ENCODE measurements around the gene ANKRD65.

DNA sequence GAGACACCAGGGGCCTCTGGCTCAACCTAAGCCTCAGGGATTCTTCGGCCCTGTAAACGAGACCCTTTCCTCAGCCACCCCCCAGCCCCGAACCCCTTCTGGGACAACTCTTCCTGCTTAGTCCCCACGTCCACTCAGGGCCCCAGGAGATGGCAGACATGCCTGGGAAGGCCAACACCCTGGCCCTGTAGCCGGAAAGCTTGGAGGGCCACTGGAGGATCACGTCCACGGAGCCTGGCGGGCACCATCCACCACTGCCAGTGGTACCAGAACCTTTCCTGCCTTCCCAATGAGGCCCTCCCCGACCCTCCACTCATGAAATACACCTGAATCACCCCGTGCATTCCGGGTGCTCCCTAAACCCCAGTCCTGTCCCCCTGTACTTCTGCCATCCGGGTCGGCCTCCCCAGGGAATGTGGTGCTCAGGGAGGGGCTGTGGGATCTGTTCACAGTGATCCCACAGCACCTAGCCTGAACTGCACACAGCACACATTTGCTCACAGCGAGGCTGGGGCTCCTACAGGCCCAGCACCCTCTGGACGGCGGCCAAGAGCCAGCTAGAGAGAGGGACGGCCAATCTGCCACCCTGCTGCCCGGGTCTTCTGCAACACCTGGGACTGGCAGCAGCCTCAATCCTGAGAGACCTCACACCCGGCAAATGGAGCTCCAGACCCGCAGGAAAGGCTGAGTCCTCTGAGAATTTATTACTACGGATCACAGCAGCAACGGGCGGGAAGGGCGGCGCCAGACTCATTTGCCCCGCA is 47.8 kb downstream of the ANKRD65 start:
- TF ChIP-seq POLR2AphosphoS5 (IDR thresholded peaks at IDR 0.05; ENCODE audit: low read depth, low read length), result no peak
- TF ChIP-seq POLR2A (IDR thresholded peaks at IDR 0.05; ENCODE audit: low read depth, low read length), result no peak
- TF ChIP-seq PAX5 (IDR thresholded peaks at IDR 0.05; ENCODE audit: insufficient read depth, low read length, severe bottlenecking), result no peak
- no peak for TF ChIP-seq TAF1 (IDR thresholded peaks at IDR 0.05; ENCODE audit: low read depth, low read length)
- no peak for TF ChIP-seq POU2F2 (IDR thresholded peaks at IDR 0.05; ENCODE audit: low read depth, low read length)
- TF ChIP-seq SPI1 (IDR thresholded peaks at IDR 0.05; ENCODE audit: low read depth, low read length), result no peak

All from GM12891 (cell line).